Erythroblast (primary cell): ENCODE results near the gene CCDC102B.
"Not testable (repeated sequence)": the region's sequence is repeated elsewhere in the genome, so short reads cannot be mapped to it uniquely, and the experiment has no call there.

Source experiments
- GATA1 ChIP-seq: IDR thresholded peaks from 2 replicates; pipeline ENCODE4 v1.6.1; 2011; ENCODE audit warnings: low read depth, mild to moderate bottlenecking, control low read depth, low read length, moderate library complexity
- POLR2A ChIP-seq: IDR thresholded peaks from 2 replicates; pipeline ENCODE4 v1.6.1; 2011; ENCODE audit warnings: mild to moderate bottlenecking, low read length

- not testable (repeated sequence) for TF ChIP-seq POLR2A, GATA1
These were observed 7.6 kb upstream of the CCDC102B start for GRCh38 chr18:68790290-68790689.
